HL-60 (cell line): ENCODE results near the gene RTP3.

Source experiments
- CTCF ChIP-seq: IDR thresholded peaks from one replicate; pipeline ENCODE4 v1.5.1; 2011; ENCODE audit warnings: low read length, control low read depth, inconsistent platforms; ENCODE audit not compliant: insufficient read depth
- GABPA ChIP-seq: IDR thresholded peaks from 2 replicates; pipeline ENCODE4 v1.6.1; 2012; ENCODE audit warnings: low read depth
- POLR2AphosphoS5 ChIP-seq: IDR thresholded peaks from 2 replicates; pipeline ENCODE4 v1.6.1; 2012; ENCODE audit warnings: low read depth
- REST ChIP-seq: IDR thresholded peaks from 2 replicates; pipeline ENCODE4 v1.6.1; 2012; ENCODE audit warnings: low read depth; ENCODE audit not compliant: insufficient replicate concordance
- SPI1 ChIP-seq: IDR thresholded peaks from 2 replicates; pipeline ENCODE4 v1.6.1; 2012; ENCODE audit warnings: low read depth, mild to moderate bottlenecking, borderline replicate concordance

- TF ChIP-seq CTCF (no peak), POLR2AphosphoS5 (no peak), SPI1 (no peak), REST (no peak), GABPA (no peak)
Observed at GRCh38 chr3:46537779-46538178, 40.0 kb downstream of the RTP3 start.
